SIG-M5 treated with dmso at 0.1 percent for 504 hours (cell line): ENCODE measurements around the gene HPCAL1.

Source experiments
- DNase-seq: peaks from one replicate; lab custom pipeline; 2025; ENCODE audit not compliant: unreplicated experiment; lab: John Stamatoyannopoulos, UW

HPCAL1 gene

DNA sequence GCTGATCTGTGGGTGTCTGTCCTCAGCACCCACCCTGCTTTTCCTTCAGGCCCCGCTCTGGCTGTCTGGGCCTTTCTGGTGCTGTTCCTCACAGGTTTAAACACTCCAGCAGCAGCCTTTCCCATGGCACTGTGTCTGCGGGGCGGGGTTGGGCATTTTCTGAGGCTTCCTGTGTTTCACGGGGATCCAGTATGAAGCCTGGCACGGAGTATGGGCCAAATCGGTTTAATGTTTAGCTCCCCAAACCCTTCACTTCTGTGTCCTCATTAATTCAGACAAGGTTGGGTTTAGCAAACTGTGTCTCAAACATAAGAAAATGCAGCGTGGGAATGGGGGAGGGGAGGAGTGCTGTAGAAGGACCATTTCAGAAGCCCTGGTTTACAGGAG, 44.9 kb downstream of the HPCAL1 start:
- no peak for DNase-seq

DNA sequence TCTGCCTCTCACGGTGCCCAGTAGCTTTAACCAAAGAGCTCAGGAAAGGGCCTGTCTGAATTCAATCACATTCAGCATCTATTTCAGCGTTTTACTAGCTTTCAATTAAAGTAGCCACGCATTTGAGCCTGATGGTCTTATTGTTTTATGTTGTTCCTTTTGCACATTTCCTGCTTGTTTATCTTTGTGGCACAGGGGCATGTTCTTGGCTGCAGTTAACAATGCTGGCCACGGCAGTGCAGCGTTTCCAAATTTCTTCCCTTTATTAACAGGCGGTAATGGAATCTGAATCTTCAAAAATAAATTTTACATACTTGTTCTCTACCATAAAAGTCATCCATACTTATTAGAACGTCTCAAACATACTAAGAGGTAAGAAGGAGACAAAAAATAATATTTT, 46.2 kb downstream of the HPCAL1 start:
- no peak for DNase-seq

DNA sequence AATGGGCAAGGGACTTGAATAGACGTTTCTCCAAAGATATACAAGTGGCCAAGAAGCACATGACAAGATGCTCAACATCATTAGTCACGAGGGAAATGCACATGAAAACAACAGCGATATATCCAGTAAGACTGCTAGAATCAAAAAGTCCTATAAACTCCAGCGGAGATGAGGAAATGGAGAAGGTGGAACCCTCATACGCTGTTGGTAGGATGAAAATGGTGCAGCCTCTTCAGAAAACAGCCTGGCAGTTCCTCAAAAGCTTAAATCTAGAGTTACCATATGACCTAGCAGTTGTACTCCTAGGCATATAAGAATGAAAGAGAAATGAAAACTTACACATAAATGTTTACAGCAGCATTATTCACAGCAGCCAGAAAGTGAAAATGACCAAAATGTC, 48.1 kb downstream of the HPCAL1 start:
- no peak for DNase-seq

DNA sequence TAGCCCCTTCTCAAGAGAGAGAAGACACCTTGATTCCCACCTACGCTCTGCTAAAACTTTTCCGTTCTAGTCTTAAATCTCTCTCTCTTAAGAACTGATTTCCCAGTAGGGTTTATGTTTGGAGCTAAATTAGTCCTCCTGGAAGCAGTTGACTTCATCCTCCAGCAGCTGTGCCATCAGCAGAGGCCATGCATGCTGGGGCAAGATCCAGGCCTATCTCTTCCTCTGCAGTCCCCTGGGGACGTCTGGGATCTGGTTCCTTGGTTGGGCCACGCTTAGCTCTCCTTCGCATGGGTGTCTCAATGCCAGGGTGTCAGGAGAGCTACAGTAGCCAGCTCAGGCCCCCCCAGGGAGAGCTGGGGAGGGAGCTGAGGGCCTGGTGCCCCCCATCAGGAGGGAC, 49.7 kb downstream of the HPCAL1 start:
- DNase-seq: no peak

DNA sequence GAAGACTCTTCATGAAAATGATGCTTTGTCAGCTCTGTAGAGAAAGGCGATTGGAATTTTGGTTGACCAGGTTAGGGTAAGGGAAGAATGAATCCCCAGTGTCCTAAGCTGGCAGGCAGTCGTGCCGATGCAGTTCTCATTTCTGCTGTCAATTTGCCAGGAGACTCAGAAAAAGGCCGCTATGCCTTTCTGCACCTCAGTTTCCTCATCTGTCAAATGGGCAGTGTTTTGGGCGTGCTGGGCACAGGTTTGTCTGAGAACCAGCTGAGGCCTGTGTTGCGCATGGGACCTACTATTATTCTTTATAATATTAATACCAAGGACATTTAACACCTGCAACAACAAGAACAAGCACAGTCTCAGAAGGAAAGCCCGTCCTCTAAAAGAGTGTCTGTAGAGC, 50.3 kb downstream of the HPCAL1 start:
- DNase-seq: no peak

DNA sequence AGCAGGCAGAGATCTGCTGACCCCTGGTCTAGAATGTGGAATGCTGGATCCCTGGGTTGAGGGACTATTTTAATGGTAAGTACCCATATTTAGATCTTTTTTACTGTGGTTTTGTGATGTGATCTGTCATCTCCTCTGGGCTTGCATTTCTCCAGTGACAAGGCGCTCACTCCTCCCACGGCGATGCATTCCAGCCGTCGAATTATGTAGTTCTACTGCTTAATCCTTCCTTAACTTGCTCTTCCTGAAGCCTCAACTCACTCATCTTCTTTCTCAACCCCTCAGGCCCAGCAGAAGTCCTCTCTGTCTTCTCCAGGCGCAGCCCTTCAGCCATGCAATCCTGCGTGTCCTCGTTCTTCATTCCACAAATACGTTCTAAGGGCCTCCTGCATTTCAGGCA, 51.2 kb downstream of the HPCAL1 start:
- DNase-seq: no peak

DNA sequence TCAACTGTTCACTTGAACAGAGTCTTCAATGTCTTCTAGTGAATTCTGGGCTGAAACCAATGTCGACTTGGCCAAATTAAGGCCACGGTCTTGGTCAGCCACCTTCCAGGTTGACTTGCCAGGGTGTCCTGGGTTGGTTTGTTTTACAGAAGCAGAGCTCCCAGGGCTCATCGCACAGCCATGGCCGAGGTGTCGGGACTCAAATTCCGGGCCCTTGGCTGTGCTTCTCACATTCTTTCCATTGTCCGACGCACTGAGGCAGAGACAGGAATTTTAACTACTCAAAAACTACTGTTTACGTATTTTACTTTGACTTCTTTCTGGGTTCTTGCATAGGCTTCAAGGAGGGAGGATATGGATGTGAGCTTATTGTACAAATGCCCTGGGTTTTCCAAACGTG, 51.7 kb downstream of the HPCAL1 start:
- no peak for DNase-seq

DNA sequence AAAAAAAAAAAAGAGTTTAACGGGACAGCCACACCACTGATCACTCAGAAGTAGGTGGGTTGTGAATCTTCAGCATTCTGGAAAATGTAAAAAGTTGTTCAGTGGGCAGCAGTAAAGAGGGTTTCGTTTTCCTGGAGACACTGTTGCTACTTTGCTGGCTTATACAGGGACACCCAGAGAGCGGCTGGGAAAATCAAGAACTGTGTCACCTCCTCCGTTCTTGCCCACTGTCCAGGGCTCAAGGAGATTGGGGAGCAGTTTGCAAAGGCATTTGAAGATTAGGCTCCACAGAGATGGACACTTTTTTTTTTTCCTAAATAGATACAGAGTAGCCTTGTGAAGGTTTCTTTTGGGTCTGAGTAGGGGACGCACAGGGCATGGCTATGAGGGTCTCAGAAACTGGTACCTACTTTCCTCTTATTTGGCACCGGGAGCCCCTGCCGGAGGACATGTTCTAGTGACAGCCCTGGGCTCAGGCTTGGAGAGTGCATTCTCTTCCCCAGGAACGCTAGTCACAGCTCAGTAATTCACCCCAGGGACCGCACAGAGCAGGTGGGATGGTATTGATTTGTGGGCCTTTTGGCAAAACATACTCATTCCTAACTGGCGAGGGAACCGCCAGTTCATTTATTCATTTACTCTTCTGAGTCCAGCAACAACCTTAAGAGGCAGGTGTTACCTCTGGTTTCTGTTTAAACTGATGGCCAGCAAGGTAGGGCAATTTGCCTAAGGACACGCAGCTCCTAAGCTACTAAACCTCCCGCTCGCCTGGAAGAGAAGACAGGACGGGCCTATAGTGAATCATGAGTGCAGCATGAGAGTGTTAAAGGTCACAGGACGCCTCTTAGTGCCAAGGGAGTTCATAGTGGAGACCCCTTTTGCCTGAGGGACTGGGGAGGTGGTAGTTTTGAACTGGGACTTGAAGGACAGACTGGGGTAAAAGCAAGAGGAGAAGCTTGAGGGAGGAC, 53.1 kb downstream of the HPCAL1 start:
- no peak for DNase-seq

DNA sequence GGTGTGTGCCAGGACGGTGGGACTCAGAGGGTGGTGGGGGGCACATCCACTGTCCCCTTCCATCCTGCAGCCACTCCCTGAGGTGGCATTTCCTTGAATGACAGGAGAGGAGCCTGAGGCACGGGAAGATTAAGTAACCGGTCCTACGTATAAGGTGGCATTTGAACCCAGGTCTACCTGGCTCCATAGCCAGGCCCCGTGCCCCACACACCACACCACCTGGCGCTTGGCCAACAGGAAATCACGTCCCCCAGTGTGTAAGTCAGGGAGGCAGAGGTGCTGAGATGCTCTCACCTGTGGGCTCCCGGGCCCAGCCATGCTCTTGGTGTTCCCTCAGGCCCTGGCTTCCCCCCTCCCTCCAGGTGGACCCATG, 53.7 kb downstream of the HPCAL1 start:
- DNase-seq: no peak

DNA sequence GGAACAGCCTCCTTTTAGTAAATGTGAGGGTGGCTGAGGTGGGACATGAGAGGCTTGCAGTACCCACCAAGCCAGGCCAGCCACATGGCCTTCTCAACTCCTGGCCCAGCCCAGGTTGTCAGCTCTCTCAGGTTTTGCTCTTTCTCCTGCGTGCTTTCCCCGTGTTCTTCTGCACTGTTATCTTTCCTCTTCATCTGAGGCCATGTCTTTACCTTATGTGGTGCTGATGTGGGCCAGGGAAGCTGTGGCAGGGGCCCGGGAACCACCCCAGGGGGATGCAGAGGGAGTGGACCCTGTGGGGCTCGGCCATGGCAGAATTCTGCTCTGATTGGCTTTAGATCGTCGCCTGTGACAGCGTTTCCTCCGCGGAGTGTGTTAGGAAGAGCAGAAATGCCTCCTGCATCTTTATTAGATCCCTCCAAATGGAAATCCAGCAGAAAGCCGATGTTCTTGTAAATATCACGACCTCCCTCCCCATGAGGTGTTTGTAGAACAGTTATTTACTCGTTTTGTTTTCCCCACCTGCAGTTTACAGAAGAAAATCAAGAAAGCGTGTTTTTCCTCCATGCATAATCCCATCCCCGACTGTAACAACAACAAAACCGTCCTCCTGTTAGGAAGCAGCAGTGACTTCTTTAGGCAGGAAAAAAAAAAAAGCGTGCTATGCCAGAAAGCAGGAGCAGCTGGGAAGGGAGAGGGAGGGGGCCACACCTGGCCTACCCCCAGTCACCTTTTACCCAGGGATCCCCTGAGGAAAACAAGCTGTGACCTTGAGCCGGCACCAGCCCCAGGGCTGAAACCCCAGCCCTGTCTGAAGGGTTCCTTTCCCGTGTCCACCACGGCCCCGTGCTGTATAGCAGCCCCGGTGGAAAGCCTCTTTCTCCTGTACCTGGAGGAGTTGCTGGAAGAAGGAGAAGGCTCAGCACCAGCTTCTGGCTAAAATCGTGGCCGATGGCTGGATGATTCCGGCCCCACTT, 54.8 kb downstream of the HPCAL1 start:
- no peak for DNase-seq

DNA sequence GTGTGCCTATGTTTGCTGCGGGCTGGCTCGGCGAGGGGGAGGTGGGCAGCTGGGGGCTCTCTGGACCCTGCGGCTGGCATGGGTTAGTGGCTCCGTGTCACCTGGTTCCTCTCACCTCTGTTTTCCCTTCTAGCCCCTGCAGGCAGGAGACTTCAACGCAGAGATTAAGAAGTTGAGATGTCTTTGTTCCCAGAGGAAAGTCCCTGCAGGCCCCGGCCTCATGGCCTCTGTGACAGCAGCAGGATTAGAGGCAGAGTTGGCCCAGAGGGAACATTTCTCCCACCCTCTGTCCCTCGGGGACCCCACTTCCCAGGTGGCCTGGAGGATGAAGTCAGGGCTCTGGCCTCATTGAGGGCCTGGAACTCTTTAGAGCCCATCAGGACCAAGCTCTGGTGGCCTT, 56.5 kb downstream of the HPCAL1 start:
- DNase-seq: no peak

DNA sequence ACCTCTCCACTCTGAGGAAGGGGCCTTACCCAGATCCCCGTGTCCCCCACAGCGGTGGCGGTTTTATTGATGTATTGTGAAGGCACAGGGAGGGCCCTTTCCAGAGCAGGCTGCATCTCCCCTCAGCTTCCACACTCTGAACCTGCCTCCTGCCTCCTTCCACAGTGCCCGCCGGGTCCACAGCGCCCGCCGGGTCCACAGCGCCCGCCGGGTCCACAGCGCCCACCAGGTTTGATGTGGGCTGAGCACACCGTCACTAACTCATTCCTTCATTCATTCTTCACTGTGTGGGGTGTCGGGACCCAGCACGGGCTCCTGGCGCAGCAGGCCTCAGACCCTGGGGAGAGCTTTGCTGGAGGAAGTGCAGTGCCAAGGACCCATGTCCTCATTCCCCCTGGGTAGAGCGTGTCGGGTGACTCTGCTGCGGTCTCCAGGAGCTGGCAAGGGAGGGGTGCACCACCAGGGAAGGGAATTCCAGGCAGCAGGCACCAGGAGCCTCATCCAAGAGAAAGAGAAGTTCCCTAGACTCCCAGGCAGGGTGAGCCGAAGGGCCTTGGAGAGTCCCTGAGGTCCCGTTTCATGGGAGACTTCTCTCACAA, 57.1 kb downstream of the HPCAL1 start:
- no peak for DNase-seq

DNA sequence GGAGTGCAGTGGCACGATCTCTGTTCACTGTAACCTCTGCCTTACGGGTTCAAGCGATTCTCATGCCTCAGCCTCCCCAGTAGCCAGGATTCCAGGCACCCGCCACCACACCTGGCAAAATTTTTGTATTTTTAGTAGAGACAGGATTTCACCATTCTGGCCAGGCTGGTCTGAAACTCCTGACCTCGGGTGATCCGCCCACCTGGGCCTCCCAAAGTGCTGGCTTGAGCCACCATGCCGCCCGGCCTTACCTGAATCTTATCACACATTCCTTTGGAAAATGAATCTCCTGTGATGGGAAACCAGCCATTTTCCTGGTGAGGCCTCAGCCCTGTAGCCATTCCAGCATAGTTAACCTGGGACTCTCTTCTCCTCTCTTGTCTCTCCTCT, 57.8 kb downstream of the HPCAL1 start:
- DNase-seq: no peak

DNA sequence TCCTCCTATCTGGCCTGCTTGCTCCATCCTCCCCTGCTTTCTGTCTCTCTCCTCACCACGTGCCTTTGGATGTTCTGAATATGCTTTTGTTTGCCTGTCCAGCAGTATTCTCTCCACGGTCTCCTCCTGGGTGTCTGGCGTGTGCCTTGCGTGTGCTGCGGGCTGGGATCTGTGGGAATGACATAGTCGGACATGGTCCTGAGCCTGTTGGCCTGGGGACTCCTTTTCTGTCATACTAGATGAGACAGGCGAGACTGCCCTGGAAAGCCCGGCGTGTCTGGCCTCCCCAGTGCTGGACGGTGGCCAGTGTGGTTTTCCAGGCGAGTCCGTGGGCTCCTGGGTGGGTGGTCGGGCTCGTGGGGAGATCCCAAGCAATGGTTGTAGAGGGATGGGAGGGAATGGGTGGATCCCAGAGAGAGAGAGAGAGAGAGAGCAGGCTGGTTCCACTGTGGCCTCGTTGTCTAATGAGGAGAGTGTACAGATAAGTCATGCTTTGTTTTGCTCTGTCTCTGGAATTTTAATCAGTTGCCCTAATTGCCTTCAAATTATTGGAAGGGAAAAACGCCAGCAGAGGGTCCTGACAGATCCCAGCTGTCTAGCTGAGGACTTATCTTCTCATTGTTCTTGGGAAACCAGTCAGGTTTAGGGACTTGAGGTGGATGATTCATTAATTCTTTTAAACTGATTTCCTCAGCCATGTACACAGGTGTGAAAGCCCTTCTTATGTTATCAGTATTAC, 58.3 kb downstream of the HPCAL1 start:
- no peak for DNase-seq

DNA sequence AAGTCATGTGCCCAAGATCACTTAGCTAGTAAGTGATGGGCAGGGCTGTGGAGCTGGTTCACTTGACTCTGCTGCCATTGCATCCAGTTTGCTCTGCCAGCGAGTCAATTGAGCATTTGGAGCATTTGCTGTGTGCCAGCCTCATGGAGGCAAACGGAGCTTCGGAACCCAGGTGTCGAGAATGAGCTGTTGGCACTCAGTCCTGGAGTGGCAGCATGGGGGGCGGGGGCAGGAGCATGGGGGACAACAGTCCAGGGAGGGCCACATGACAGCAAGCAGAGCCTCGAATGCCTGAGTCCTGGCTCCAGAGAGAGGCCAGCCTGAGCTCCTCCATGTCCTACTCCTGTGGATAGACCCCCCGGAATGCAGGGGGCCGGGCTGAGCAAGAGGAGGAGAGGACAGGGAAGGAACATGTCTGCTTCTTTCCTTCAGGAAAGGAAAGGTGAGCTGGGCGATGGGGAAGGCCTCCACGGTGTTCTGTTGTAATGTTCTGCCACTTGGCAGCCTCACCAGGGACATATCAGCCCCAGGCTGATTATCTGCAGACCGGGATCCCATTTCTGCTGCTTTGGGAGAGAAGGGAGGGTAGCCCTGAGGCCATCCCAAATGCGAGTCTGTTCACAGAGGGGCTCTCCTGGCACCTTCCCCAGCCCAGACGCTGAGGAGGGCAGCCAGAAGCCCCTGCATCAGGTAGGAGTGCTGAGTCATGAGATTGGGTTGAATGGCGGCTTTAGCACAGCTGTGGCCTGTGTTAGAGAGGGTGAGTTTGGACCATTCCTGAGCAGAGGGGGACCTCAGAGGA, 59.6 kb downstream of the HPCAL1 start:
- no peak for DNase-seq

DNA sequence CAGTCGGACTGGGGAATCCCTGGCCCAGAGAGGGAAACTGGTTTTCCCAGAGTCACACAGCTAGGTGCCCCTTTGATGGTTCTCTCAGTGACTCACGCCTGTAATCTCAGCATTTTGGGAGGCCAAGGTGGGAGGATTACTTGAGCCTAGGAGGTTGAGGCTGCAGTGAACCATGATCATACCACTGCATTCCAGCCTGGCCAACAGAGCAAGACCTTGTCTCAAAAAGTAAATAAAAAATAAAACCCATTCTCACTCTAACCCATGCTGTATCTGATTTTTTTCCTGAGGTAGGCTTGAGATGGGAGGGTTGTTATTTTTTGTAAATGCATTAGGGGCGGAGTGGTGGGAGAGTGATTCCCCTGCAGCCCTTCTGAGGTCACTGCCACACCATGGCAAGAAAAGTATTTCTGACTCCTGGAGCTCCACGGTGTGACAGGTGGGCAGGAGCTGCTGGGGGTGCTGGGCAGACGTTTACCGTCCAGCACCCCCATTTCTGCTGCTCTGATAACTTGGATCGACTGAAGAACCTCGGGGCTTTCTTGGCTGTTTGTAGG, 60.3 kb downstream of the HPCAL1 start:
- DNase-seq: no peak

DNA sequence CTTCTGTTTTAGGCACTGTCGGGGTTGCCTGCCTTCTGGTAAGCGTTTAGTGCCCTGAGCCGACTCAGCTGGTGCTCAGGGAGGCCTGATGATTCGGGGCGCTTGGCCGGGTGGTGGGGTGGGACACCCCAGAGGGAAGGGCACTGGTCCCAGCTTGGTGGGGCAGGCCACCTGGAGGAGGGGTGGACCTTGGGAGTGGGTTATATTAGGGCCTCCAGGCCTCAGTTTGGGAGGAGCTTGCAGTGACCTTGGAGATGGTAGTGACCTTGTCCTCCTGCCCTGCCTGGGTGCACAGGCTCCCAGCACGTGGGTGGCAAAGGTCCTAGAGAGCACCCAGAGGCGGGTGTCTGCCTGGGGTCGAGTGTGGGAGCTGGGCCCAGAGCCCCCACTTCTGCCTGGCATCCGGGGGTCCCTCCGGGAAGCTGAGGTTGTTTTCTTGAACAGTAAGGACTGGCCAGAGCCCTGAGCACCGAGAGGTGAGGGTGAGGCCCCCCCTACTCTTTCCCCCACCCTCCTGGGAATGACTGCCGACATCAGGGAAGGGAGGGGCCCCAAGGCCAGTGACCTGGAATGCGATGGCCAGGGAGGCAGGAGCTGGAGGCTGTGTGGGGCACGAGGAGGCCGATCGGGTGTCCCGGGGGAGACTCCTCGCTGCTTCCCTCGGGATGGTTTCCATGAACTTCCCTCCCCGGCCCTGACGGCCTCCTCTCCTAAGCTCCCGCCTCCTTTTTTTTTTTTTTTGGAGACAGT, 61.3 kb downstream of the HPCAL1 start:
- no peak for DNase-seq

DNA sequence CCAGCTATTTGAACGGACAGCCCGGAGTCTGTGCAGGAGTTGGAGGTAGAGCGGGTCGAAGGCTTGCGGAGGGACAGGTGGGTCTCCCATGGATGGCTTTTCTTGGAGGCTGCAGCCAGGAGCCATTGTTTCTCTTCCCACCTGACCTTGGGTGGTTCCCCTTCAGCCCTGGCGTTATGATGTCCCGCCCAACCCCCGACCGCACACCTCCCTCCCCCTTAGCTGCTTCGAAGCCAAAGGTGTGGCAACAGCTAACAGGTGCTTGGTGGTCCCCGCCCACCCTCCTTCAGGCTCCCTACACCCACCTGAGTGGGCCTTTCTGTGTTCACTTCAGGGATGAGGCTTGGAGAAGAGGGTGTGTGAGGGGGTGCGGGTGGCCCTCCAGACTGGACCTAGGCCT, 62.7 kb downstream of the HPCAL1 start:
- no peak for DNase-seq
